ENCODE results near the gene CAMK1D. TPM values are rescaled to one million over a fixed set of nuclear protein-coding genes. Genes with fewer than 3 reads are reported as not detected.

Gene CAMK1D
- total and polyA plus RNA-seq, 2 of the 4 experiments (the other 2 are of a cell fraction), result 5.0 to 5.3 TPM

DNA sequence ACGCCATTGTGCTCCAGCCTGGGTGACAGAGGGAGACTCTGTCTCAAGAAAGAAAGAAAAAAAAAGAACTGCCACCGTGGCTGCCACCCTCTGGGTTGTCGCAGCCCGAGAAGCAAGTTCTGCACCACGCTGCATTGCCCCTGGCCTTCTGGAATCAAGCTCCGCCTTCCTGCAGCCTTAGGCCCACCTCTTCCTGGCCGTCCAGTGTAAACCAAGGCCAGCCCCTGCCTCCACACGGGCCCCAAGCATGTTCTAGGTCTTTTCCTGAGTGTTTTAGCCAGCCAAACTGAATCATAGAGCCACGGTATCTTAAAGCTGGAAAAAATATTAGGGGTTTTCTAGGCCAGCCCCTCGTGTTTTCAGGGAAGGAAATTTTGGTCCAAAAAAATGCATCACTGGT, 463.2 kb downstream of the CAMK1D start:
- Histone ChIP-seq H3K4ac (ENCODE audit: low read depth, low read length) (no peak overlapping the region), H3K27ac (ENCODE audit: insufficient read depth, low read length) (no peak overlapping the region), H3K27me3 (ENCODE audit: control insufficient read depth, insufficient read depth, low read length) (no peaks in the 10 kb centered on the region; the same call in 1 of the 2 replicates), H3K79me1 (ENCODE audit: low read depth in 1 of 2, low read length in 2 of 2) (no peaks in the 10 kb centered on the region), H3K14ac (replicated peaks; ENCODE audit: low read depth, low read length) (no peak overlapping the region), H2BK5ac (ENCODE audit: low read depth, low read length, poor library complexity, severe bottlenecking) (no peak overlapping the region), H3K36me3 (ENCODE audit: control insufficient read depth, insufficient read depth, low read length) (no peaks in the 10 kb centered on the region), H4K91ac (ENCODE audit: insufficient read depth, low read depth, low read length) (no peak overlapping the region), H4K5ac (ENCODE audit: low read depth, low read length) (no peak overlapping the region), H3K9me3 (ENCODE audit: control insufficient read depth, insufficient read depth, low read length) (peaks cover 5% of the 10 kb centered on the region), H4K20me1 (ENCODE audit: insufficient read depth, low read length) (no peaks in the 10 kb centered on the region), H3K4me3 (ENCODE audit: insufficient read depth, low read depth, low read length) (no peak overlapping the region), H2BK20ac (ENCODE audit: low read depth, low read length) (no peak overlapping the region), H2BK120ac (ENCODE audit: low read depth, low read length) (no peak overlapping the region), H2AK9ac (replicated peaks; ENCODE audit: low read depth, low read length, poor library complexity) (no peak overlapping the region), H3K4me2 (ENCODE audit: low read depth, low read length) (no peak overlapping the region), H3K9ac (ENCODE audit: low read depth, low read length) (no peak overlapping the region), H3K18ac (ENCODE audit: low read depth, low read length) (no peak overlapping the region), H3K4me1 (ENCODE audit: control insufficient read depth, insufficient read depth, low read length) (no peaks in the 10 kb centered on the region; the same call in 1 of the 2 replicates), H2BK15ac (ENCODE audit: low read depth, low read length) (no peak overlapping the region), H4K8ac (ENCODE audit: low read depth in 2 of 2, low read length in 2 of 2) (no peak overlapping the region), H3K23ac (ENCODE audit: low read depth, low read length) (no peak overlapping the region), H3K56ac (ENCODE audit: extremely low read depth, insufficient read depth, low read length) (no peak overlapping the region), H3K9me1 (ENCODE audit: insufficient read depth, low read length) (no peaks in the 10 kb centered on the region), H2AFZ (replicated peaks; ENCODE audit: low read length, poor library complexity) (no peak overlapping the region), H2AK5ac (ENCODE audit: low read depth, low read length) (no peak overlapping the region)
- in situ Hi-C loops (cut with MboI; ENCODE audit: low sequenced_read_pairs), result no loop called here
- ATAC-seq (ENCODE audit: low read depth), result no peak
- ChIA-PET POLR2A (ENCODE audit: unreplicated experiment) (no interaction called here), CTCF (no interaction called here)
- no peak for DNase-seq
- dilution Hi-C loops (cut with HindIII; ENCODE audit: low sequenced_read_pairs, unreplicated experiment), result no loop called here
- 78% methylated on average over 4 of the region's 10 CpGs; no CpG with 5 or more reads in 1 of the 2 experiments for WGBS, 2 experiments (ENCODE audit: extremely low coverage in 2 of 2, insufficient read length in 1 of 2)
- BruUV-seq (replicated peaks), result no TSS peak
- intact Hi-C loops (cut with micrococcal nuclease), result no loop called here
- no peak for TF ChIP-seq BHLHE40 (IDR thresholded peaks at IDR 0.05; ENCODE audit: low read depth, low read length)
- TF ChIP-seq, protein P1, sequence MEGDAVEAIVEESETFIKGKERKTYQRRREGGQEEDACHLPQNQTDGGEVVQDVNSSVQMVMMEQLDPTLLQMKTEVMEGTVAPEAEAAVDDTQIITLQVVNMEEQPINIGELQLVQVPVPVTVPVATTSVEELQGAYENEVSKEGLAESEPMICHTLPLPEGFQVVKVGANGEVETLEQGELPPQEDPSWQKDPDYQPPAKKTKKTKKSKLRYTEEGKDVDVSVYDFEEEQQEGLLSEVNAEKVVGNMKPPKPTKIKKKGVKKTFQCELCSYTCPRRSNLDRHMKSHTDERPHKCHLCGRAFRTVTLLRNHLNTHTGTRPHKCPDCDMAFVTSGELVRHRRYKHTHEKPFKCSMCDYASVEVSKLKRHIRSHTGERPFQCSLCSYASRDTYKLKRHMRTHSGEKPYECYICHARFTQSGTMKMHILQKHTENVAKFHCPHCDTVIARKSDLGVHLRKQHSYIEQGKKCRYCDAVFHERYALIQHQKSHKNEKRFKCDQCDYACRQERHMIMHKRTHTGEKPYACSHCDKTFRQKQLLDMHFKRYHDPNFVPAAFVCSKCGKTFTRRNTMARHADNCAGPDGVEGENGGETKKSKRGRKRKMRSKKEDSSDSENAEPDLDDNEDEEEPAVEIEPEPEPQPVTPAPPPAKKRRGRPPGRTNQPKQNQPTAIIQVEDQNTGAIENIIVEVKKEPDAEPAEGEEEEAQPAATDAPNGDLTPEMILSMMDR (conservative IDR thresholded peaks at IDR 0.05; ENCODE audit: low read depth, low read length), result no peak

Measured in IMR-90 (cell line).